ENCODE measurements around the gene CARD9. TPM values are rescaled to one million over a fixed set of nuclear protein-coding genes. Genes with fewer than 3 reads are reported as not detected.

CARD9 gene
- polyA plus RNA-seq, 4 donors: 2.0 to 3.0 (median 2.4) TPM

- DNase-seq (ENCODE audit: low read depth in 4 of 4, low spot score in 2 of 4): no peak
These were observed 28.6 kb upstream of the CARD9 start for GRCh38 chr9:136402067-136402466.

DNA sequence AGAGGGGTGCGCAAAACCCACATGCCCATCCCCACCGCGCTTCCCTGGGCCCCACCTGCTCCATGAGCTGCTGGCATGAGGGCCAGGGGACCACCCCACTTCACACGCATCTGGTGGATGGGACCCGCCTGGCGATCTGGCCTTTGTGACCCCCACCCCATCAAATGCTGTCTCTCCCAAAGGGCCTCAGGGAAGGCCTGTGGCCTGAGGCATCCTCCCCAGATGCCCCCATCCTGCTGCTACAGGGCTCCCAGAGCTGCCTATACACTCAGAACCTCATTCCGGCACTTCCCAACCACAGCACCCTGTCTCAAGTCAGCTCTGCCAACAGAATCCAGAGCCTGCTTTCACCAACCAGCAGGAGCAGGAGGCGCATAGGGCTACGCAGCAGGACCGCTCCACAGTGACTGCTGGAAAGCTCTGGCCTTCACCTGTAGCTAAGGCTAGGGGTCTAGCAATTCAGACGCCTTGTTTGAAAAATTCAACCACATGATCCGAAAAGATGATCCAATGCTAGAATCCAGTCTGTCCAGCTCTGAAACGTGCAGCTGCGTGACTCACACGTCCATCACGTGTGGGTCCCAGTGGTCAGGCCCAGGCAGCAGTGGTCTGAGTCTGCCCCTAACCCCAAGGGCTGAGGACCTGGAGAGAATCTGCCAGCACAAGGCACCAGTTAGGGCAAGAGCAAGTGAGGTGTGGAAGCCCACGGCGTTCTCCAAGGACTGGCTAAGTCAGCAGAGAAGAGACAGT lies 27.9 kb upstream of the CARD9 start:
- no peak for DNase-seq (ENCODE audit: low read depth in 4 of 4, low spot score in 2 of 4)

GRCh38 chr9:136400038-136400834 lies 26.8 kb upstream of the CARD9 start, which contains the start of gene SNAPC4:
Gene SNAPC4, minus strand, starts transcription at chr9:136400170. Its CDS starts 1,742 bp downstream, at chr9:136398428.
- DNase-seq (ENCODE audit: low read depth in 4 of 4, low spot score in 2 of 4): peak in 3 of 4 donors; percentile 74 to 82 (median 76)

GRCh38 chr9:136399176-136400037 lies 25.9 kb upstream of the CARD9 start:
- DNase-seq (ENCODE audit: low read depth in 4 of 4, low spot score in 2 of 4): no peak

DNA sequence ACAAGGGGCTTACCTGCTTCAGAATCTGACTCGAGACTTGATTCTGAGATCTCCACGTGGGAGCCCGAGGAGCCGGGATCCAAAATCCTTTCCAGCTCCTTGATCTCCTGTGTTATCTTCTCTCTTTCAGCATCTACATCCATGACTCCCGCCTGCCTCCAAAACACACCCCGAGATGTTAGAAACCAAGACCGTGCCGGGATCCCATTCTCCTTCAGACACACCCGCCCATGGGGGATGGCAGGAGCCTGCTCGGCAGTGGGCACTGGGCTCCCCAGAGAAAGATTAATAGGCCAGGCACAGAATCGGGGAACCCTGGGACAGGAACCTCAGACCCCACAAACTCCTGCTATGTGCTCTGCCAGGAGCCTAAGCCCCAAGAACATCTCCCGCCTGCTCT lies 24.8 kb upstream of the CARD9 start:
- no peak for DNase-seq (ENCODE audit: low read depth in 4 of 4, low spot score in 2 of 4)

DNA sequence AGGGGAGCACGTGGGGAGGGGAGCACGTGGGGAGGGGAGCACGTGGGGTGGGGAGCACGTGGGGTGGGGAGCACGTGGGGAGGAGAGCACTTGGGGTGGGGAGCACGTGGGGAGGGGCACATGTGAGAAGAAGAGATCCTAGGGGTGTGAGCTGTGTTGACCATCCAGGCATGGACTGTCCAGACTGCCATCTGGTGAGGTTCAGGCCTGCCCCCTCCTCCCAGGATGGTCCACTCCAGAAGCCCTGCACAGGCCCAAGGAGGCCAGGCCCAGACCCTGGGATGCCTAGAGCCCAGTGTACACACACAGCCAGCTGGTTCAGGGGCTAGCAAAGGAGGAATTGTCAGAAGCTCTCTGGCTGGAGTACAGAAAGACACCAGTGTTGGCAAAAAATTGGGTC lies 24.2 kb upstream of the CARD9 start:
- DNase-seq (ENCODE audit: low read depth in 4 of 4, low spot score in 2 of 4): no peak

DNA sequence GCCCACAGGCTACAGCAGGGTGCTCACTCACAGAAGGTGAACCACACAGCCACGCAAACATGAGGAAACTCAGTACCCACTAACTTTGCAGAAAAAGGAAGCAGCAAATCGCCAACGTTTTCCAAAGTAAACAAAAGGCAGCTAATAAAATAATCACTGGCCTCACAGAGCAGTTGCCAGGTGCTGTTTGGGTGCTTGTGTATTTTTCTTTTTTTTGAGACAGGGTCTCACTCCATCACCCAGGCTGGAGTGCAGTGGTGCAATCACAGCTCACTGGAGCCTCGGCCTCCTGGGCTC lies 22.7 kb upstream of the CARD9 start:
- no peak for DNase-seq (ENCODE audit: low read depth in 4 of 4, low spot score in 2 of 4)

- DNase-seq (ENCODE audit: low read depth in 4 of 4, low spot score in 2 of 4): no peak
These were observed 22.1 kb upstream of the CARD9 start for GRCh38 chr9:136395345-136396218.

DNA sequence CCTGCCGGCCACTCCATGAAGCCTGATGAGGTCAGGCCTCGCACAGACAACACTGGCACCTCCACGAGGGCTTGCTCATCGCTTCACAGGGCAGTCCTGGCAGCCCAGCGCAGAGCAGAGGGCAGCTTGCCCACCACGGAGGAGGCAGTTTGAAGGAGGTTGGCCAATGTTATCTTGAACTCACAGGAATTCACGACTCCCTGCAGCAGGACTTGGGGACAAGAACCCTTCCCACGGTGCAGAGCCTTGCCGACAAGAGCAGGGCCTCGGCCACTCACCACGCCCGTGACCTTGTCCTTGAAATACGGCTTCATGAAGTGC lies 21.5 kb upstream of the CARD9 start:
- no peak for DNase-seq (ENCODE audit: low read depth in 4 of 4, low spot score in 2 of 4)

DNA sequence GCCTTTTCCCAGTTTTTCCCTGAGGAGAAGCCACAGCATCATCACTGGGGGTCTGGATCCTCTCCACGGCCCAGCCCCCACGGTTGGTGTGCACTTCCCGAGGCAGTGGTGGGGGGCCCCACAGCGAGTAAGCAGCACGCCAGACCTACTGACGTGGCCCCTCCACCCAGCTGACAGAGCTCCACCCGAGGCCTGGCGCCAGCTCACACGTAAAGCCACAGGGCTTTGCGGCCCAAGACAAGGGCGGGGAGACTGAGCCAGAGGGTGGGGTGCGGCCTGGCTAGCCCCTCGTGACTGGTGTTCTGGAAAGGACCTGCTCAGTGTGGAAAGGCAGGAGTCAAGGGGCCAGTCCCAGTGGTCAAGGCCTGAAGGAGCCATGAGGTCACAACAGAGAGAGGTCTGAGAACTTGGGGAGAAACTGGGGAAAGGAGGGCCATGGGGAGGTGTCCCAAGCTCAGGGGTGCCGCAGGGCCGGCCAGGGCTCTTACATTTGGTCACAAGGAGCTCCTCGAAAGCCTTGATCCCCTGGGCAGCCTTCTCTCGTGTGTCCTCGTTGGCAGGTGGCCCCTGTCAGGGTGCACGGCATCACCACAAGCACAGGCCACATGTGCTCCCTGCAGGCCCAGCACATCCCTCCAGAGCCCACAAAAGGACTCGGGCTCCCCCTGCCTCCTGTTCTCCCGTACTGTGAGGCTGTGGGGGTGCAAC lies 21.0 kb upstream of the CARD9 start:
- DNase-seq (ENCODE audit: low read depth in 4 of 4, low spot score in 2 of 4): no peak

GRCh38 chr9:136393531-136393930 lies 20.1 kb upstream of the CARD9 start:
- DNase-seq (ENCODE audit: low read depth in 4 of 4, low spot score in 2 of 4): no peak

DNA sequence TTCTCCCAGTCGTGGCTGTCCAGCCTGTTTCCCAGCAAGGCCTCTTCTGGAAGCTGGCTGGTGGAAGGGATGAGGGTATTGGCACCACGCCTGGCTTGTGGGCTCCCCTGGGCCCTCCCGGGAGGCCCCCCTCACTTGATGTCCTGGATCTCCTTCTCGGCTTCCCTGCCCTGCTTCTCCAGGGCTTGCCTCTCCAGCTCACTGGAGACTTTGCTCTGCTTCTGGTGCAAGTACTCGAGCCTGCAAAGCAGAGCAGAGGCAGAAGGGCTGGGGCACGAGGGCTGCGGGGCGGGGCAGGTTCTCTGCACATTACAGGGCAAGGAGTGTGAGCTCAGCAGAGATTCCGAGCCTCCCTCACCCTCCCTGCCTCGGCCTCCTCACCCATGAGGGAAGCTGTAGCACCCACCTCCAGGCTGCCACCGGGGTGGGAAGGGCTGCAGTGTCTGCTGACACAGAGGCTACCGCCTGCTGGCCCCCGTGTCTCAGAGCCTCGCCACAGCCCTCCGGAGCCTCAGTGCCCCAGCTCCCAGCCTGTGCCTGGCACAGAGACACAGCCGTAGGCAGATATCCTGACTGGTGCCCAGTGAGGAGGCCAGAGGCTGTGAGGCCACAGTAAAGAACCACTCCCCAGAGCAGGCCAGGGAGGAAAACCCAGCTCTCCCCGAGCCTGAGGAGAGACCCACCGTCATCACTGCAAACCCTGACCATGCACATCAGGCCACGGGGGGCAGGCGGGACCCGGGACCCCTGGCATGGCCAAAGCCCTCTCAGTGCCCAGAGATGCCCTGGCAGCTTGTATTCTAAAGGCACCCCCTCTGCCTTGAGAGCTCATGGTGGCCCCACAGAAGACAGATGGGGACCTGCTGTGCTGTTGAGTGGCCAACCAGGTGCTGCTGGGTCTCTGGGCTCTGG lies 19.3 kb upstream of the CARD9 start:
- DNase-seq (ENCODE audit: low read depth in 4 of 4, low spot score in 2 of 4): no peak

DNA sequence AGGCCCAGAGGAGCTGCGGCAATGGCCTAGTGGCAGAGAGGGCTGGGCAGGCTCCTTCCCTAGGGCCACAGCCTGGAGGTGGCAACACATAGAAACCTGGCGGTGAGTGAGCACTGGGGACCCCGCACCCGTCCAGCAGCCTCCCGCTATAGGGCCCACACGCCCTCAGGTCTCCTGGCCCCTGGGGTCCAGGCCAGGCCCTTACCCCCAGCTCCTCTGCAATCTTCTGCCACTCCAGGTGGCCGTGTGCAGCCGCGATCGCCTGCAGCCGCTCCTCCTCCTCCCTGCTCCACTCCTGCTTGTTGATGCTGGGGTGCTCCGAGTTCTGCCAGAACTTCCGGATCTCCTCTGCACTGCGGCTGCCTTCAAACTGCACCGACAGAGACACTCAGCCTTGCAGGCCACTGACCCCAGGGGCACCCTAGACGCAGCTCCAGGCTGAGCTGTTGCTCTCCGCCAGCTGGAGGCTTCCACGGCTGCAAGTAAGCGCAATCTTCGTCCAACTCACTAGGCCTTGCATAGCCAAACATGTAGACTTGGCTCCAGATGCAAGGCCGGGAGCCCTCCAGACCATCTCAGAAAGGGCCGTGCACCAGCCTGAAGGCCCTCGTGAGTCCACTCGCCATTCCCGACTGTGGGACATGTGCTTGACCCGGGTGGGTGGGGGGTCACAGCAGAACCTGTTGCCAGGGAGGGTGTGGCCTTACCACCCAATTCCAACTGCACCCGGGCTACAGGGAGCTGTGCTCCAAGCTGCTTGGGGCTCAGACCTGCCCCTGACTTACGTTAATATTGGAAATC lies 18.5 kb upstream of the CARD9 start:
- DNase-seq (ENCODE audit: low read depth in 4 of 4, low spot score in 2 of 4): no peak

- no peak for DNase-seq (ENCODE audit: low read depth in 4 of 4, low spot score in 2 of 4)
These were observed 15.9 kb upstream of the CARD9 start for GRCh38 chr9:136389396-136389795.

GRCh38 chr9:136387217-136387616 lies 13.7 kb upstream of the CARD9 start:
- no peak for DNase-seq (ENCODE audit: low read depth in 4 of 4, low spot score in 2 of 4)

DNA sequence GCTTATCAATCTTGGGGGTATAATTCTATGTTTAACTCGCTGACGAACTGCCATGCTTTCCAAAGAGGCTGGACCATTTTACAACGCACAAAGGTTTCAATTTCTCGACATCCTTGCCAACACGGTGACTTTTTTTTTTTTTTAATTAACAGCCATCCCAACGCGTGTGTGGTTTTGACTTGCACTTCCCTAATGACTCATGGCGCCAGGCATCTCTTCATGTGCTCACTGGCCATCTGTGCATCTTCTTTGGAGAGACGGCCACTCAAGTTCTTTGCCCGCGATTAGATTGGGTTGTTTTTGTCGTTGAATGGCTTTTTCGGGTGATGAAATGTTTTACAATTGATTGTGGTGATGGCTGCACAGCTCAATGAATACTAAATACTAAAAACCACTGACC lies 12.5 kb upstream of the CARD9 start:
- no peak for DNase-seq (ENCODE audit: low read depth in 4 of 4, low spot score in 2 of 4)

GRCh38 chr9:136385015-136385414 lies 11.5 kb upstream of the CARD9 start:
- no peak for DNase-seq (ENCODE audit: low read depth in 4 of 4, low spot score in 2 of 4)

DNA sequence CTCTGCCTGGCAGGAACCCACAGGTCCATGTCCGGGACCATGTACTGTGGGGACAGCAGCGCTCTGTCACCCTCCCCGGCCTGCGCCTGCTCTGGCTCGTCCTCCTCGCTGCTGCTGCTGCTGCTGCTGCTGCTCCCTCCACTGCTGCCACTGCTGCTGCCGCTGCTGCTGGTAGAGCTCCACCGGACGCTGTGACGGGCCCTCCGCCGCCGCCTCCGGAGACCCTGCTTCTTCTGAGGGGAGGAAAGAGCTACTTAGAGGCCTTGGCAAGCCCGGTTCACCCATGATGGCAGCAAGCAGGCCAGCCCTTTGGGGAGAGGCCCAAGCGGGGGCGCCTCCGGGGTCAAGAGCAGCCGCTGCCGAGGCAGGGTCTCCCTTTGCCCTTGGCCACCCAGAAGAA lies 10.0 kb upstream of the CARD9 start:
- no peak for DNase-seq (ENCODE audit: low read depth in 4 of 4, low spot score in 2 of 4)
